GM12878 (cell line): Measurements from ENCODE around the gene SLC2A14. TPM values are rescaled to one million over a fixed set of nuclear protein-coding genes. Genes with fewer than 3 reads are reported as not detected.
"Not testable (repeated sequence)": the region's sequence is repeated elsewhere in the genome, so short reads cannot be mapped to it uniquely, and the experiment has no call there.

Experiments used
- ATAC-seq: fragments of 200-7000 bp; cut with Tn5 transposase; 3 replicates; pipeline ENCODE4 v1.9.1; 2020; ENCODE audit warnings: mild to moderate bottlenecking, moderate library complexity
- BruUV-seq: library from RNA; stranded (reverse); fragments of 400-500 nt; replicated peaks from 2 replicates; lab custom pipeline; 2021; lab: Mats Ljungman, UMichigan
- CTCF ChIA-PET: fragments of 300-600 bp; sonication (Branson Sonifier 250); formaldehyde crosslinking; extraction: SDS; loops from one replicate; lab custom pipeline; 2021; ENCODE audit warnings: inconsistent platforms; lab: Yijun Ruan, JAX
- POLR2A ChIA-PET: fragments of 350-600 bp; formaldehyde crosslinking; extraction: SDS; loops from one replicate; lab custom pipeline; 2021; ENCODE audit warnings: inconsistent platforms; lab: Charles Lee
- RAD21 ChIA-PET: fragments of 300-600 bp; sonication (Branson Sonifier 250); formaldehyde crosslinking; loops from one replicate; lab custom pipeline; 2023; ENCODE audit warnings: antibody characterized with exemption; ENCODE audit not compliant: unreplicated experiment; lab: Charles Lee
- SMC1A ChIA-PET: fragments of 300-600 bp; sonication (Branson Sonifier 250); formaldehyde crosslinking; loops from one replicate; lab custom pipeline; 2023; ENCODE audit not compliant: unreplicated experiment, uncharacterized antibody; lab: Charles Lee
- DNase-seq: peaks from one replicate; pipeline ENCODE4 v3.0.0-alpha.2; 2011; ENCODE audit warnings: low read depth, low spot score
- FAIRE-seq: peaks from 3 replicates; lab custom pipeline; 2011; peaks lifted over from hg19 to GRCh38; lab: Jason Lieb, UNC
- H2AFZ ChIP-seq: 2 replicates; pipeline ENCODE4 v1.6.0; 2011; ENCODE audit warnings: low read depth, low read length, control low read depth; ENCODE audit not compliant: control insufficient read depth
- H3K27ac ChIP-seq: 2 replicates; pipeline ENCODE4 v1.5.1; 2011; ENCODE audit warnings: control low read depth; ENCODE audit not compliant: control insufficient read depth, insufficient read depth
- H3K27me3 ChIP-seq, 2 experiments: replicated peaks in 1 of 2; 2 replicates each; pipeline versions ENCODE4 v1.6.0 to v1.6.1; 2011; ENCODE audit warnings: low read length in 1 of 2; ENCODE audit not compliant: control insufficient read depth in 2 of 2, insufficient read depth in 2 of 2
- H3K36me3 ChIP-seq, 2 experiments: 2 replicates each; pipeline ENCODE4 v1.5.1; 2011; ENCODE audit warnings: low read length in 1 of 2; ENCODE audit not compliant: control insufficient read depth in 2 of 2, insufficient read depth in 2 of 2
- H3K4me1 ChIP-seq: 2 replicates; pipeline ENCODE4 v1.6.1; 2011; ENCODE audit warnings: mild to moderate bottlenecking, low read length, moderate library complexity, mixed read lengths; ENCODE audit not compliant: control insufficient read depth, insufficient read depth
- H3K4me2 ChIP-seq: 2 replicates; pipeline ENCODE4 v1.6.0; 2011; ENCODE audit warnings: control low read depth; ENCODE audit not compliant: control insufficient read depth, insufficient read depth
- H3K4me3 ChIP-seq: fragments of 200-600 bp; sonication (generic); 2 replicates; pipeline ENCODE4 v1.5.1; 2016
- H3K79me2 ChIP-seq: 2 replicates; pipeline ENCODE4 v1.6.0; 2011; ENCODE audit warnings: low read length; ENCODE audit not compliant: control insufficient read depth, insufficient read depth
- H3K9ac ChIP-seq: 2 replicates; pipeline ENCODE4 v1.8.0; 2011; ENCODE audit warnings: low read length, control low read depth, mixed read lengths; ENCODE audit not compliant: control insufficient read depth, insufficient read depth
- H3K9me3 ChIP-seq: replicated peaks from 3 replicates; pipeline ENCODE4 v1.5.1; 2011; ENCODE audit warnings: mild to moderate bottlenecking, low read length; ENCODE audit not compliant: control insufficient read depth, insufficient read depth
- H4K20me1 ChIP-seq: 2 replicates; pipeline ENCODE4 v1.6.0; 2011; ENCODE audit not compliant: control insufficient read depth, insufficient read depth
- CREB1 ChIP-seq: IDR thresholded peaks from 2 replicates; pipeline ENCODE4 v1.6.1; 2012; ENCODE audit warnings: low read depth, mild to moderate bottlenecking, inconsistent platforms
- SRF ChIP-seq, 2 experiments: IDR thresholded peaks; 2 replicates each; pipeline ENCODE4 v1.6.1; 2011; ENCODE audit warnings: low read depth in 2 of 2, low read length in 2 of 2, mild to moderate bottlenecking in 1 of 2, moderate library complexity in 1 of 2
- WGBS: methylation state at CpG from one replicate; pipeline ENCODE4 v1.1.6; 2016; ENCODE audit warnings: low lambda C conversion rate; ENCODE audit not compliant: insufficient replicate concordance, insufficient coverage; ENCODE audit errors: missing lambda C conversion rate; 5-methylcytosine and 5-hydroxymethylcytosine counted together
- in situ Hi-C: fragments of 300-500 bp; cut with MboI; formaldehyde crosslinking; loops from 9 replicates; pipeline ENCODE4 v1.14.3; 2018; ENCODE audit warnings: mixed read lengths
- intact Hi-C: fragments of 100-400 bp; cut with micrococcal nuclease; formaldehyde crosslinking; loops from one replicate; pipeline ENCODE4 v1.14.2; 2022; ENCODE audit not compliant: unreplicated experiment
- polyA plus RNA-seq, 11 experiments: library from polyadenylated mRNA; depleted of rRNA in 4 of 11; unstranded in 6 of 11; stranded (reverse) in 5 of 11; fragments of >200 nt; fragmentation: Nextera tagmentation in 4 of 11; fragmentation: Illumina TruSeq in 1 of 11; extraction: Ambion mirVana in 4 of 11; extraction: Trizol in 1 of 11; gene quantifications; 1 replicate in 1 of 11; 2 replicates in 10 of 11; pipeline versions ENCODE4 v1.2.1 to v1.2.3, GENCODE V29; 2011 to 2016; ENCODE audit warnings: inconsistent platforms in 2 of 11, missing spikeins in 2 of 11, low read depth in 1 of 11
- total RNA-seq, 4 experiments: library from RNA; depleted of rRNA in 3 of 4; stranded (reverse); fragments of >200 nt in 3 of 4; fragmentation: Illumina TruSeq in 1 of 4; extraction: Trizol in 1 of 4; gene quantifications; 2 replicates each; pipeline versions ENCODE4 v1.2.1 to v1.2.3, GENCODE V29; 2013 to 2021
- TF ChIP-seq, protein P1 (sequence below), 3 experiments: IDR thresholded peaks in 2 of 3; conservative IDR thresholded peaks in 1 of 3; 2 replicates each; pipeline ENCODE4 v1.5.1; 2011; ENCODE audit warnings: low read depth in 3 of 3, low read length in 3 of 3, mild to moderate bottlenecking in 3 of 3, control low read depth in 2 of 3, moderate library complexity in 2 of 3, inconsistent platforms in 1 of 3, mixed read lengths in 1 of 3; ENCODE audit not compliant: control insufficient read depth in 2 of 3, insufficient read depth in 1 of 3; ENCODE audit errors: extremely low read depth in 1 of 3

SLC2A14 gene
- total and polyA plus RNA-seq, 10 of the 15 experiments (the other 5 are each of a cell fraction or from before 2014, with no cell fraction given) = 0.05 to 0.69 (median 0.19) TPM; not detected in 1

DNA sequence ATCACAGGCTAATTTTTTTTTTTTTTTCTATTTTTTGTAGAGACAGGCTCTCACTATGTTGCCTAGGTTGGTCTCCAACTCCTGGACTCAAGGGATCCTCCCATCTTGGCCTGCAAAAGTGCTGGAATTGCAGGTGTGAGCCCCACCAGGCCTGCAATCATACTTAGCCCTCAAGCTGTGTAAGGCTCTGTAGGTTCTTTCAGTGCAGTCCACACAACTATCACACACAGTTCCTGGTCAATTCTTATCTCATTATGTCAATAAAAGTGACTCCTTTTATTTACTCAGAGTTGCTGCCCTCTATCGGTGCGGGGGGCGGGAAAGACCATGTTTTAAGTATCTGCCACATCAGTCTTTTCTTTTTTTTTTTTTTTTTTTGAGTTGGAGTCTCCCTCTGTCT, 34.3 kb upstream of the SLC2A14 start:
- H3K36me3 ChIP-seq = no peaks in the 10 kb centered on the region
- no peaks in the 10 kb centered on the region for H3K4me1 ChIP-seq
- CTCF ChIA-PET = interaction anchor here (0.6 kb wide), 1 partner anchor 340 kb away, joined by 4 read pairs; no protein-coding TSS in a partner anchor
- RAD21 ChIA-PET = interaction anchor here (0.6 kb wide), 2 partner anchors 15 to 75 kb away, joined by 3 to 4 read pairs; no protein-coding TSS in a partner anchor
- no peak for DNase-seq
- no peak overlapping the region for H3K9ac ChIP-seq
- H3K9me3 ChIP-seq = no peaks in the 10 kb centered on the region
- TF ChIP-seq SRF (IDR thresholded peaks at IDR 0.05; ENCODE audit: low read depth in 2 of 2, low read length in 2 of 2) (no peak), CREB1 (no peak)
- TF ChIP-seq, protein P1, sequence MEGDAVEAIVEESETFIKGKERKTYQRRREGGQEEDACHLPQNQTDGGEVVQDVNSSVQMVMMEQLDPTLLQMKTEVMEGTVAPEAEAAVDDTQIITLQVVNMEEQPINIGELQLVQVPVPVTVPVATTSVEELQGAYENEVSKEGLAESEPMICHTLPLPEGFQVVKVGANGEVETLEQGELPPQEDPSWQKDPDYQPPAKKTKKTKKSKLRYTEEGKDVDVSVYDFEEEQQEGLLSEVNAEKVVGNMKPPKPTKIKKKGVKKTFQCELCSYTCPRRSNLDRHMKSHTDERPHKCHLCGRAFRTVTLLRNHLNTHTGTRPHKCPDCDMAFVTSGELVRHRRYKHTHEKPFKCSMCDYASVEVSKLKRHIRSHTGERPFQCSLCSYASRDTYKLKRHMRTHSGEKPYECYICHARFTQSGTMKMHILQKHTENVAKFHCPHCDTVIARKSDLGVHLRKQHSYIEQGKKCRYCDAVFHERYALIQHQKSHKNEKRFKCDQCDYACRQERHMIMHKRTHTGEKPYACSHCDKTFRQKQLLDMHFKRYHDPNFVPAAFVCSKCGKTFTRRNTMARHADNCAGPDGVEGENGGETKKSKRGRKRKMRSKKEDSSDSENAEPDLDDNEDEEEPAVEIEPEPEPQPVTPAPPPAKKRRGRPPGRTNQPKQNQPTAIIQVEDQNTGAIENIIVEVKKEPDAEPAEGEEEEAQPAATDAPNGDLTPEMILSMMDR (IDR thresholded peaks at IDR 0.05 in 2 of 3, conservative IDR thresholded peaks at IDR 0.05 in 1 of 3; ENCODE audit: control insufficient read depth in 2 of 3, extremely low read depth in 1 of 3, insufficient read depth in 1 of 3, low read depth in 3 of 3, low read length in 3 of 3) = peak; percentile 18 to 27 (median 26); a peak in 4 of 6 replicates
- TF ChIP-seq, all 136 proteins: peak for 1
- WGBS = 0% methylated on average over 3 of the region's 3 CpGs
- no peaks in the 10 kb centered on the region for H4K20me1 ChIP-seq
- no peak overlapping the region for H2AFZ ChIP-seq
- no TSS peak for BruUV-seq
- peak; percentile 58 for ATAC-seq
- no peak overlapping the region for H3K4me3 ChIP-seq
- no peak overlapping the region for H3K4me2 ChIP-seq
- intact Hi-C loops = no loop called here
- in situ Hi-C loops = no loop called here
- ChIA-PET POLR2A (interaction anchor here (0.6 kb wide), 1 partner anchor 589 kb away, joined by 3 read pairs; no protein-coding TSS in a partner anchor), SMC1A (no interaction called here)
- no peaks in the 10 kb centered on the region for H3K79me2 ChIP-seq
- H3K27me3 ChIP-seq = no peaks in the 10 kb centered on the region
- H3K27ac ChIP-seq = no peak overlapping the region
- no peak for FAIRE-seq

DNA sequence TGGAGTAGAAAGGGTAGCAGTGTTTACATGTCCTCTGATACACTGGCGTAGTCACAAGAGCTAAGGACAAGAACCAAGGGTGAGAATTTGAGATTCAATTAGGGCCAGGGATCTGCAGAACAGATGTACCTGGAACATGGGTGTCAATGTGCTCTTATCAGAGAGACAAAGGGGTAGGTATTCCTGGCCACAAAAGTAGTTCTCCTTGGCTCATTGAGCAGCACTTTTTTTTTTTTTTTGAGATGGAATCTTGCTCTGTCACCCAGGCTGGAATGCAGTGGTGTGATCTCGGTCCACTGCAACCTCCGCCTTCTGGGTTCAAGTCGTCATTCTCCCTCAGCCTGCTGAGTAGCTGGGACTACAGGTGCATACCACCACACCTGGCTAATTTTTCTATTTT, 33.6 kb upstream of the SLC2A14 start:
- H2AFZ ChIP-seq, POLR2A ChIA-PET, CTCF ChIA-PET, SMC1A ChIA-PET, H3K4me3 ChIP-seq, intact Hi-C loops, H3K27me3 ChIP-seq, DNase-seq, ATAC-seq, H3K79me2 ChIP-seq, H3K36me3 ChIP-seq, BruUV-seq, H3K9me3 ChIP-seq, FAIRE-seq, H3K27ac ChIP-seq, in situ Hi-C loops, H3K4me2 ChIP-seq, H3K9ac ChIP-seq, H3K4me1 ChIP-seq, H4K20me1 ChIP-seq, RAD21 ChIA-PET: not testable (repeated sequence)
- 62% methylated on average over 4 of the region's 4 CpGs for WGBS

GRCh38 chr12:7905600-7906125, 32.9 kb upstream of the SLC2A14 start:
- ChIA-PET SMC1A (interaction anchor here (1.1 kb wide), 1 partner anchor 22 kb away, joined by 3 read pairs; no protein-coding TSS in a partner anchor), RAD21 (interaction anchor here (0.6 to 0.7 kb wide), 2 partner anchors 31 to 107 kb away, joined by 3 read pairs; no protein-coding TSS in a partner anchor), CTCF (interaction anchor here (0.8 to 1.6 kb wide), 3 partner anchors 13 to 99 kb away, joined by 4 to 6 read pairs (median 4); no protein-coding TSS in a partner anchor)
- H3K79me2 ChIP-seq, in situ Hi-C loops, H3K36me3 ChIP-seq, H3K4me2 ChIP-seq, H3K9ac ChIP-seq, H3K4me3 ChIP-seq, H3K27ac ChIP-seq, H3K27me3 ChIP-seq, H4K20me1 ChIP-seq, FAIRE-seq, BruUV-seq, H3K4me1 ChIP-seq, H3K9me3 ChIP-seq, DNase-seq, ATAC-seq, POLR2A ChIA-PET, H2AFZ ChIP-seq: not testable (repeated sequence)
- WGBS = 0% methylated on average over 2 of the region's 5 CpGs
- intact Hi-C loops = loop anchor here (2.0 kb wide), 1 partner anchor 107 kb away; no protein-coding TSS in a partner anchor
